HG03520 (cell line): ENCODE data around the gene POU1F1.
"Not testable (repeated sequence)": the region's sequence is repeated elsewhere in the genome, so short reads cannot be mapped to it uniquely, and the experiment has no call there.

Experiments used
- ATAC-seq: cut with Tn5 transposase; IDR thresholded peaks from one replicate; pipeline ENCODE4 v1.9.1; 2021; ENCODE audit warnings: mild to moderate bottlenecking, moderate library complexity; ENCODE audit not compliant: unreplicated experiment

Gene POU1F1

DNA sequence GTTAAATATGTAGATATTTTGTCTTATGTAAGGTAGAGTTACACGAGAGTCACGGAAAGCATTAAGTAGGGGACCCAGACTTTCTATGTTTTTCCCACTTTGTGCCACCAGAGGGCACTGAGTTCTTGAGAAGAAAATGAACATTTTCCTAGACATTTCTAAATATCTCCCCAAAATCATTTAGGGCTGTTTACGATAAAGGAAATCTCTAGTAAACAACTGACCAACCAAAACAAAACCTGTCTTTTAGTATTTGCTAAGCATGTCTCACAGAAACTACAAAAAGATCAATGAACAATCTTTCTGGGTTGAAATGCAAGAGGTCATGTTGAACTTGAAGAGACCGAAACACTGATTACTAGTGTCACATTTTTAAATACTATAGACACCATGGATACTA lies 16.1 kb downstream of the POU1F1 start:
- ATAC-seq, result peak; percentile 65

DNA sequence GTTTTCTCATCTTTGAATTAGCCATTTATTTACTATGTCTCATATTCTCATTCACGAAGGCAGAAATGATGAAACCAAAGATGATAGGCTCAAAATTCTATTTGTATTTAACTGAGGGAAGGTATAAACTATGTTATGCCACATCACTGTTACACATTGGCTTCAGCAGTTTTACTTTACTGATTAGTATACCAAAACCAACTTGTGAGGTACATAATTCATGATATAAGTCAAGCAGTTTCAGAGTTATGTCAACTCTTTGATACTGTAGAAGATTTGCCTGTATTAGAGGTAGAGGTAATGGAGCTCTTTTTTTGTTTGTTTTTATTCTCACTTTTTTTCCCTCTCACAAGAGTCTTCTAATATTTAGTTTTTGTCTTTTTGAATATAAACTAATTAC lies 26.4 kb downstream of the POU1F1 start:
- no peak for ATAC-seq

DNA sequence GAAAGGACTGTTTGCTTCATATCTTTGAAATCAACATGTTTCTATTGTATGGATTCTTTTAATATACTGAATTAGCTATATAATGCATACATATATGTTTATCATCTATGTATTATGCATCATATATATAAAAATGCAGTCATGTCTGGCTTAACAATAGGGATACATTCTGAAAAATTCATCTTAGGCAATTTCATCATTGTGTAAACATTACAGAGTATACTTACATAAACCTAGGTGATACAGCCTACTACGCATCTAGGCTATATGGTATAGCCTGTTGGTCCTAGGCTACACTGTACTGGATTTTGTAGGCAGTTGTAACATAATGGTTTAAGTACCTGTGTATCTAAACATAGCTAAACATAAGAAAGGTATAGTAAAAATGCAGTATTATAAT lies 27.6 kb downstream of the POU1F1 start:
- ATAC-seq, result no peak

DNA sequence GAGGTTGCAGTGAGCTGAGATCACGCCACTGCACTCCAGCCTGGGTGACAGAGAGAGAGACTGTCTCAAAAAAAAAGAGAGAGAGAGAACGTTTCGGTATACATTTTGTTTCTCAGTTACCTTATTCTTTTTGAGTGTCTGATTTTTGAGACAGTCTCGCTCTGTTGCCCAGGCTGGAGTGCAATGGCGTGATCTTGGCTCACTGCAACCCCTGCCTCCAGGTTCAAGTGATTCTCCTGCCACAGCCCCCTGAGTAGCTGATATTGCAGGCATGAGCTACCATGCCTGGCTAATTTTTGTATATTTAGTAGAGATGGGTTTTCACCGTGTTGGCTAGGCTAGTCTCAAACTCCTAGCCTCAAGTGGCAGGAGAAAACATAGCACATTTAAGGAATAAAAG lies 28.2 kb downstream of the POU1F1 start:
- not testable (repeated sequence) for ATAC-seq

- ATAC-seq, result no peak
These were observed 29.0 kb downstream of the POU1F1 start for GRCh38 chr3:87247430-87247773.

DNA sequence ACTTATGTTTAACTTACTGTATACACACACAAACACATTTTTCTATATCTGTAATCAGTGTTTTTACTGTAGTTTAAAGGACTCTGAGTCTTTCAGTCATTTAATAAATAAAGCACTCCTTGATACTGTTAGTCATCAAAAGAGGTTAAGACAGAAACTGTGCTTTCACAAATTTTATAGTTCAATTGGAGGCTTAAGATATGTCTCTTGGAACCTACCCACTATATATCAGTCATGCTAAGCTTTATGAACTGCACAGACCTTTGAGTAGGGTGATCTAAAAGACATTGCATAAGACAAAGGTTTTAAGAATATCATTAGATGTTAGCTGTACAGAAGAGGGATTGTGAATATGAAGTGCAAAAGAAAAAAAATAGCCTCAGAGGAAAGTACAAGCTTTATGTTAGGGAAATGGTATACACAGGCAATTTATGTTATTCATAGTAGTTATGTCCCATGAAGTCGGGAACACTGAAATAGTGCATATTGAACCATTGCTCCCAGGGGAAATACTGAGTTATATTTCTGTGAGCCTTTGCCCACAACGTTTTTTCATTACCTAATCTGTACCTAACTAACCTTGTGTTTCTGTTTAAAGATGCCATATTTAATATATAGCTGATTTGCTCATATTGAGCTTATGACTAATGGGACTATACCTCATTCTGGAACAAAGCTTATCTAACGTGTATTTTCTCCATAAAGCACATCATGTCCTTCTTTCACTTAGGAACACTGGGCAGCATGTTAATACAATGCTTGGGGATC lies 29.5 kb downstream of the POU1F1 start:
- ATAC-seq, result no peak

DNA sequence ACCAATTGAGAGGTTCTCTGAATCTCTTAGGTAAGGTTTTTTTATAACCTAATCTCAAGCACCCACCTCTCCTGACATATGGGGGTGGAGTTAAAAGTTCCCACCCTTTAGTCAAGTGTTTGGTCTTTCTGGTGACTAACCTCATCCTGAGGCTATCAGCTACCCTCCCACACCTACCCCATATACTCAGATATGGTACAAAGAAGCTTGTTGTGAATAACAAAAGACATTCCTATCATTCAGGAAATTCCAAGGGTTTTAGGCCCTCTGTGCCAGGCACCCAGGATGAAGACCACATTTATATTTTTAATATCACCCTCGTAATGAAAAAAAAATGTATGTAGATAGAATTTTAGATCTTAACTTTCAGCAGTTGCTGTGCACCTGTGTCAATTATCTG lies 40.3 kb downstream of the POU1F1 start:
- no peak for ATAC-seq

DNA sequence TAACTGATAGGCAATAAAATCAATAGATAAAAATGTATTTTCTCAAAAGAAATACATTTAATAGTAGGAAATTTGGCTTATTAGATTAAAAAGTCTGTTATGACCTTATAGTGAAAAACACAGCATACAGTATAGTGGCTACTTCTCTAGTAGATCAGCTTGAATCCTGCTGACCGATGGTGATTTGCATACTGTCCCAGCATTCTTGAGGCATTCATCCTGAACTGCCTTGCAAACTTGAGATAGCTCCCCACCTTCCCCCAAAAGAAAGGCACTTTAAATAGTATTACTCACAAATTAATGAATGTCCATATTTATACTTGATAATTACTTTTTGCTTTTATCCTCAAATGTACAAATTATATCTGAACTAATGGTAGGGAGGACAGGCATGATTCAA lies 42.6 kb downstream of the POU1F1 start:
- ATAC-seq, result no peak

- ATAC-seq, result no peak
These were observed 47.3 kb downstream of the POU1F1 start for GRCh38 chr3:87229113-87229512.

DNA sequence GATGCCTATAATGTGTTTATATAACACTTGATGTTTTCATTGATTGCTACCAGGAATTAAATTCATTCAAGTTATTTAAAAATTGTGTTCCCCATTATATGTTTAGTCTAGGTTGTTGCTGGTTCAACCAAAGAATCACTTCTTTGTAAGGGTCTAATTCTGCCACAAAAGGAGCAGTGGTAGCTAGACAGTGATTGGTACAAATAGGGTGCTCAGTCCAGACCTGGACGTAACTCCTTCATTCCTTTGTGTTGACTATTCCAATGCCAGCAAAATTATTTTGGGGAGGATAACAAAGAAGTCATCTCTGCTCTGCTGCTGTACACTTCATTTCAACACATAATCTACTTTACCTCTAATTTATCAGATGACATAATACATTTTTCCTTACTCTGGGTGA lies 48.1 kb downstream of the POU1F1 start:
- no peak for ATAC-seq

DNA sequence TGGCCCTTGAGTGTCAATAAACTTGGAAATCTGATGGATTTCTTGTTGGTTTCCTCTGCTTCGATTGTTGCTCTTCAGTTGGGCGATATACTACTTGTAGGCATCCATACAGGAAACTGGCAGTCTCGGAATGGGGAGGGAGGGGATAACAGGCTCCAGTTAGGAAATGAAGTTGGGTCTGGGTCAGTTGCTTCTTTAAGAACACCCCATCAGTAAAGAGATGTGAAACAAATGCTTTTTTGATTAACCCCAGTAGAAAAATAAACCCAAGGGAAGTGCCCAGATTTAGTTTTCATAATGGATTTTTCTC lies 48.6 kb downstream of the POU1F1 start:
- ATAC-seq, result peak; percentile 2

DNA sequence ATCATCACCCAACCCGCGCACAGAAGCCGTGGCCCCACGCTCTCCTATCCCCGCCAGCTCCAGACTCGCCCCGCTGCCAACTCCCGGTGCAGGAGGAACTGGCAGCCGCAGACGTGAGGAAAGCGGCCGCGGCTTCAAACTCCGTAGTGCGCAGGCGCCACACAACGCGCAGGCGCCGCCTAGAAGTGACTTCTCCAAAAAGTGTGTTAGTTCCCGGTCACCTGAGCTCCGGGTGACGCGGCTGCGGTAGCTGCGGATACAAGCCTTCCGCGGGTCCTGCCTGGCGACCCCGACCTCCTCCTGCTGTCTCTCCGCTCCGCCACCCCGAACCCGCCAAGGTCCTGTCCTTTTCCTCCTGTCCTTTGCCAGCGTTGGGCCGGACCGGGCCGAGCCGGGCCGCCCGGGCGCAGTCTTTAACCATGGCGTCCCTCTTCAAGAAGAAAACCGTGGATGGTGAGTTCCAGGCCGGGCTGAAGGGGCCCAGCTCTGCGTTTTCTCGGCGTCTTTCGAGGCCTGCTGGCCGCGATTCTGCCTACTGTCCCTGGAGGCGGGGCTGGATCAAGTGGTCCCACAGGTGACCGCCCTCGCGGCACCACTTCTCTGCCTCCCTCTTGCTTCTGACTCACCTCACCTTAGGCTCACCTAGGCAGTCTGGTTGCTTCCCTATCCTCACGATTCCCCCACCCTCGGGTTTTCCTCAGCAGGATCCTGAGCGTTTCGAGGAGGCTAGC lies 49.1 kb downstream of the POU1F1 start, which contains the start of gene CHMP2B:
Gene CHMP2B, plus strand, starts transcription at position 206 of the 731 bp plus-strand sequence. Its CDS starts 214 bp downstream, at position 420.
- peak; percentile 95 for ATAC-seq

- no peak for ATAC-seq
These were observed 50.7 kb downstream of the POU1F1 start for GRCh38 chr3:87225659-87226058.

GRCh38 chr3:87219611-87220010 lies 56.8 kb downstream of the POU1F1 start:
- ATAC-seq, result no peak

DNA sequence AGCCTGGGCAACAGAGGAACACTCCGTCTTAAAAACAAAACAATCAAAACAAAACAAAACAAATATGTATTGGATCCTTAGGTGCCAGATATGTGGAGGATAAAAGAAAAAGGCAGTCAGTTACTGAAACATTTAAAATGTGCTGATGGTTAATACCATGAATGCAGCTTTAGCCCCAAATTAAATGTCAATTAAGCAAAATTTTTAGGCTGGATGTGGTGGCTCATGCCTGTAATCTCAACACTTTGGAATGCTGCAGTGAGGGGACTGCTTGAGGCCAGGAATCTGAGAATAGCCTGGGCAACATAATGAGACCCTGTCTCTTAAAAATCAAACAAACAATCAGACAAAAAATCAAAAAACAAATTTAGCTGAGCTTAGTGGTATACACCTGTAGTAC lies 57.8 kb downstream of the POU1F1 start:
- no peak for ATAC-seq
